ENCODE data around the gene SNX30.

The SNX30 gene

GRCh38 chr9:112751056-112751795 lies 666 bp downstream of the SNX30 start:
- peak overlapping the region; percentile 50 to 90 (median 85) for H3K27ac ChIP-seq
- peak overlapping the region; percentile 64 to 93 (median 88) for H3K4me3 ChIP-seq

GRCh38 chr9:112752334-112753125 lies 2.0 kb downstream of the SNX30 start:
- Histone ChIP-seq H3K4me3 (peak overlapping the region in 1 of 7 experiments; percentile 5), H3K27ac (peak overlapping the region in 1 of 21 experiments; percentile 90)

- Histone ChIP-seq H3K27ac (peak overlapping the region in 4 of 21 experiments; percentile 12 to 68 (median 18)), H3K4me3 (no peak overlapping the region)
Observed at GRCh38 chr9:112753725-112754124, 3.2 kb downstream of the SNX30 start.

- peak overlapping the region in 14 of 21 experiments; percentile 3 to 76 (median 48) for H3K27ac ChIP-seq
- no peak overlapping the region for H3K4me3 ChIP-seq
Observed at GRCh38 chr9:112754578-112754977, 4.0 kb downstream of the SNX30 start.

- H3K4me3 ChIP-seq = no peak overlapping the region
Observed at GRCh38 chr9:112755016-112755427, 4.5 kb downstream of the SNX30 start.

GRCh38 chr9:112755675-112756074 lies 5.1 kb downstream of the SNX30 start:
- Histone ChIP-seq H3K4me3 (no peak overlapping the region), H3K27ac (peak overlapping the region in 7 of 21 experiments; percentile 20 to 68 (median 41))

More at GRCh38 chr9:112755016-112755427, 4.5 kb downstream of the SNX30 start:
- peak overlapping the region in 17 of 21 experiments; percentile 1 to 76 (median 46) for H3K27ac ChIP-seq

GRCh38 chr9:112757282-112757883 lies 6.8 kb downstream of the SNX30 start:
- Histone ChIP-seq H3K4me3 (no peak overlapping the region), H3K27ac (no peak overlapping the region)

- Histone ChIP-seq H3K4me3 (no peak overlapping the region), H3K27ac (no peak overlapping the region)
Observed at GRCh38 chr9:112757940-112758339, 7.4 kb downstream of the SNX30 start.

- no peak overlapping the region for H3K4me3 ChIP-seq
- H3K27ac ChIP-seq = no peak overlapping the region
Observed at GRCh38 chr9:112760821-112761220, 10.3 kb downstream of the SNX30 start.

GRCh38 chr9:112761912-112762655 lies 11.5 kb downstream of the SNX30 start:
- Histone ChIP-seq H3K4me3 (no peak overlapping the region), H3K27ac (no peak overlapping the region)

- H3K27ac ChIP-seq = no peak overlapping the region
- no peak overlapping the region for H3K4me3 ChIP-seq
Observed at GRCh38 chr9:112762726-112763518, 12.4 kb downstream of the SNX30 start.

- Histone ChIP-seq H3K4me3 (no peak overlapping the region), H3K27ac (no peak overlapping the region)
Observed at GRCh38 chr9:112764344-112764743, 13.8 kb downstream of the SNX30 start.

- Histone ChIP-seq H3K4me3 (no peak overlapping the region), H3K27ac (no peak overlapping the region)
Observed at GRCh38 chr9:112764837-112765236, 14.3 kb downstream of the SNX30 start.

- H3K4me3 ChIP-seq = no peak overlapping the region
- H3K27ac ChIP-seq = no peak overlapping the region
Observed at GRCh38 chr9:112765281-112765680, 14.7 kb downstream of the SNX30 start.

- H3K4me3 ChIP-seq = no peak overlapping the region
- no peak overlapping the region for H3K27ac ChIP-seq
Observed at GRCh38 chr9:112771359-112772214, 21.0 kb downstream of the SNX30 start.

GRCh38 chr9:112772215-112772509 lies 21.6 kb downstream of the SNX30 start:
- Histone ChIP-seq H3K4me3 (no peak overlapping the region), H3K27ac (no peak overlapping the region)

- H3K27ac ChIP-seq = no peak overlapping the region
- H3K4me3 ChIP-seq = no peak overlapping the region
Observed at GRCh38 chr9:112772551-112772950, 22.0 kb downstream of the SNX30 start.

All from skin epidermis (tissue), 12 donors.